ENCODE measurements around the gene C8G.

C8G gene

GRCh38 chr9:136975644-136976043 is 30.6 kb downstream of the C8G start:
- H3K4me3 ChIP-seq (ENCODE audit: insufficient read depth, low read depth, low read length, poor library complexity, severe bottlenecking) = peak overlapping the region; percentile 39

GRCh38 chr9:136977223-136977622 is 32.2 kb downstream of the C8G start, which contains the start of gene PTGDS:
Gene PTGDS (plus strand): TSS chr9:136977504. CDS start chr9:136977579, 75 bp downstream.
- Histone ChIP-seq H3K36me3 (ENCODE audit: control insufficient read depth, insufficient read depth, low read length) (no peaks in the 10 kb centered on the region), H3K27ac (ENCODE audit: insufficient read depth, low read length, poor library complexity, severe bottlenecking) (no peak within 1 kb of the TSS), H3K9me3 (ENCODE audit: control insufficient read depth, low read length) (no peaks in the 10 kb centered on the region), H3K27me3 (replicated peaks; ENCODE audit: control insufficient read depth, insufficient read depth, low read length, poor library complexity, severe bottlenecking) (no peaks in the 10 kb centered on the region), H3K4me3 (ENCODE audit: insufficient read depth, low read depth, low read length, poor library complexity, severe bottlenecking) (peak within 1 kb of the TSS; percentile 52), H3K4me1 (ENCODE audit: control insufficient read depth, insufficient read depth, low read length, poor library complexity, severe bottlenecking) (peaks cover 39% of the 10 kb centered on the region)
- no peak for DNase-seq

More at GRCh38 chr9:136975644-136976043, 30.6 kb downstream of the C8G start:
- peaks cover 39% of the 10 kb centered on the region for H3K4me1 ChIP-seq (ENCODE audit: control insufficient read depth, insufficient read depth, low read length, poor library complexity, severe bottlenecking)
- H3K9me3 ChIP-seq (ENCODE audit: control insufficient read depth, low read length) = no peaks in the 10 kb centered on the region
- no peaks in the 10 kb centered on the region for H3K36me3 ChIP-seq (ENCODE audit: control insufficient read depth, insufficient read depth, low read length)
- peak overlapping the region; percentile 37 for H3K27ac ChIP-seq (ENCODE audit: insufficient read depth, low read length, poor library complexity, severe bottlenecking)
- no peaks in the 10 kb centered on the region for H3K27me3 ChIP-seq (replicated peaks; ENCODE audit: control insufficient read depth, insufficient read depth, low read length, poor library complexity, severe bottlenecking)
- peak in 2 of 3 donors; percentile 15 to 23 for DNase-seq

GRCh38 chr9:136977649-136978072 is 32.6 kb downstream of the C8G start:
- H3K9me3 ChIP-seq (ENCODE audit: control insufficient read depth, low read length) = no peaks in the 10 kb centered on the region
- H3K27ac ChIP-seq (ENCODE audit: insufficient read depth, low read length, poor library complexity, severe bottlenecking) = no peak overlapping the region
- H3K4me1 ChIP-seq (ENCODE audit: control insufficient read depth, insufficient read depth, low read length, poor library complexity, severe bottlenecking) = peaks cover 39% of the 10 kb centered on the region
- no peak for DNase-seq
- H3K4me3 ChIP-seq (ENCODE audit: insufficient read depth, low read depth, low read length, poor library complexity, severe bottlenecking) = peak overlapping the region; percentile 52
- H3K36me3 ChIP-seq (ENCODE audit: control insufficient read depth, insufficient read depth, low read length) = no peaks in the 10 kb centered on the region
- no peaks in the 10 kb centered on the region for H3K27me3 ChIP-seq (replicated peaks; ENCODE audit: control insufficient read depth, insufficient read depth, low read length, poor library complexity, severe bottlenecking)

- Histone ChIP-seq H3K36me3 (ENCODE audit: control insufficient read depth, insufficient read depth, low read length) (no peaks in the 10 kb centered on the region), H3K27ac (ENCODE audit: insufficient read depth, low read length, poor library complexity, severe bottlenecking) (no peak overlapping the region), H3K4me1 (ENCODE audit: control insufficient read depth, insufficient read depth, low read length, poor library complexity, severe bottlenecking) (peaks cover 39% of the 10 kb centered on the region), H3K4me3 (ENCODE audit: insufficient read depth, low read depth, low read length, poor library complexity, severe bottlenecking) (peak overlapping the region; percentile 52), H3K27me3 (replicated peaks; ENCODE audit: control insufficient read depth, insufficient read depth, low read length, poor library complexity, severe bottlenecking) (no peaks in the 10 kb centered on the region), H3K9me3 (ENCODE audit: control insufficient read depth, low read length) (no peaks in the 10 kb centered on the region)
- DNase-seq = peak; percentile 62 to 79 (median 76)
Observed at GRCh38 chr9:136978073-136978864, 33.2 kb downstream of the C8G start.

- Histone ChIP-seq H3K36me3 (ENCODE audit: control insufficient read depth, insufficient read depth, low read length) (no peaks in the 10 kb centered on the region), H3K27ac (ENCODE audit: insufficient read depth, low read length, poor library complexity, severe bottlenecking) (no peak overlapping the region), H3K9me3 (ENCODE audit: control insufficient read depth, low read length) (no peaks in the 10 kb centered on the region), H3K27me3 (replicated peaks; ENCODE audit: control insufficient read depth, insufficient read depth, low read length, poor library complexity, severe bottlenecking) (peaks cover under 1% of the 10 kb centered on the region), H3K4me1 (ENCODE audit: control insufficient read depth, insufficient read depth, low read length, poor library complexity, severe bottlenecking) (peaks cover 34% of the 10 kb centered on the region), H3K4me3 (ENCODE audit: insufficient read depth, low read depth, low read length, poor library complexity, severe bottlenecking) (no peak overlapping the region)
- no peak for DNase-seq
Observed at GRCh38 chr9:136978865-136979544, 34.0 kb downstream of the C8G start.

- no peak overlapping the region for H3K27ac ChIP-seq (ENCODE audit: insufficient read depth, low read length, poor library complexity, severe bottlenecking)
- no peak for DNase-seq
- H3K9me3 ChIP-seq (ENCODE audit: control insufficient read depth, low read length) = no peaks in the 10 kb centered on the region
- H3K4me1 ChIP-seq (ENCODE audit: control insufficient read depth, insufficient read depth, low read length, poor library complexity, severe bottlenecking) = peaks cover 25% of the 10 kb centered on the region
- H3K36me3 ChIP-seq (ENCODE audit: control insufficient read depth, insufficient read depth, low read length) = no peaks in the 10 kb centered on the region
- no peak overlapping the region for H3K4me3 ChIP-seq (ENCODE audit: insufficient read depth, low read depth, low read length, poor library complexity, severe bottlenecking)
- peaks cover 10% of the 10 kb centered on the region for H3K27me3 ChIP-seq (replicated peaks; ENCODE audit: control insufficient read depth, insufficient read depth, low read length, poor library complexity, severe bottlenecking)
Observed at GRCh38 chr9:136979769-136980587, 34.9 kb downstream of the C8G start.

- Histone ChIP-seq H3K27me3 (replicated peaks; ENCODE audit: control insufficient read depth, insufficient read depth, low read length, poor library complexity, severe bottlenecking) (peaks cover 17% of the 10 kb centered on the region), H3K27ac (ENCODE audit: insufficient read depth, low read length, poor library complexity, severe bottlenecking) (no peak overlapping the region), H3K36me3 (ENCODE audit: control insufficient read depth, insufficient read depth, low read length) (no peaks in the 10 kb centered on the region), H3K4me1 (ENCODE audit: control insufficient read depth, insufficient read depth, low read length, poor library complexity, severe bottlenecking) (peaks cover 22% of the 10 kb centered on the region), H3K4me3 (ENCODE audit: insufficient read depth, low read depth, low read length, poor library complexity, severe bottlenecking) (no peak overlapping the region), H3K9me3 (ENCODE audit: control insufficient read depth, low read length) (no peaks in the 10 kb centered on the region)
- DNase-seq = no peak
Observed at GRCh38 chr9:136980669-136981478, 35.8 kb downstream of the C8G start.

GRCh38 chr9:136981588-136982231 is 36.7 kb downstream of the C8G start:
- no peaks in the 10 kb centered on the region for H3K9me3 ChIP-seq (ENCODE audit: control insufficient read depth, low read length)
- H3K4me3 ChIP-seq (ENCODE audit: insufficient read depth, low read depth, low read length, poor library complexity, severe bottlenecking) = no peak overlapping the region
- DNase-seq = no peak
- H3K27ac ChIP-seq (ENCODE audit: insufficient read depth, low read length, poor library complexity, severe bottlenecking) = no peak overlapping the region
- no peaks in the 10 kb centered on the region for H3K36me3 ChIP-seq (ENCODE audit: control insufficient read depth, insufficient read depth, low read length)
- peaks cover 15% of the 10 kb centered on the region for H3K4me1 ChIP-seq (ENCODE audit: control insufficient read depth, insufficient read depth, low read length, poor library complexity, severe bottlenecking)
- peaks cover 20% of the 10 kb centered on the region for H3K27me3 ChIP-seq (replicated peaks; ENCODE audit: control insufficient read depth, insufficient read depth, low read length, poor library complexity, severe bottlenecking)

Measured in effector memory CD4-positive, alpha-beta T cell (primary cell).